K562 (cell line): ENCODE results near the gene PSMD9. TPM values are rescaled to one million over a fixed set of nuclear protein-coding genes. Genes with fewer than 3 reads are reported as not detected.

Source experiments
- BRF2 ChIP-seq: IDR thresholded peaks from 3 replicates; pipeline ENCODE4 v1.6.1; 2011; ENCODE audit warnings: borderline replicate concordance, mild to moderate bottlenecking; ENCODE audit not compliant: insufficient read length, insufficient read depth
- ESRRB ChIP-seq: fragments of 250-450 bp; sonication (Bioruptor Pico); IDR thresholded peaks from 2 replicates; pipeline ENCODE4 v1.5.0; 2020; ENCODE audit warnings: mild to moderate bottlenecking, moderate library complexity, borderline replicate concordance
- FOXK1 ChIP-seq: sonication (generic); formaldehyde crosslinking; IDR thresholded peaks from 2 replicates; pipeline ENCODE4 v1.8.0; 2022; ENCODE audit warnings: missing genetic modification reagents, mild to moderate bottlenecking, borderline replicate concordance
- HBP1 ChIP-seq: fragments of 450-650 bp; formaldehyde crosslinking; IDR thresholded peaks from 2 replicates; pipeline ENCODE4 v1.4.0; 2022; ENCODE audit warnings: missing genetic modification characterization
- HNRNPL ChIP-seq: fragments of 200-400 bp; formaldehyde crosslinking; IDR thresholded peaks from 2 replicates; pipeline ENCODE4 v1.6.1; 2017; ENCODE audit warnings: low read depth, mild to moderate bottlenecking, low read length
- KDM4B ChIP-seq, 2 experiments: fragments of 450-650 bp in 1 of 2; sonication (generic) in 1 of 2; IDR thresholded peaks; 2 replicates each; pipeline ENCODE4 v1.6.1; 2016 to 2017; ENCODE audit warnings: borderline replicate concordance in 2 of 2, antibody characterized with exemption in 1 of 2, low read depth in 1 of 2, mild to moderate bottlenecking in 1 of 2
- KDM5B ChIP-seq: fragments of 200-600 bp; sonication (generic); IDR thresholded peaks from 2 replicates; pipeline ENCODE4 v1.6.1; 2012; ENCODE audit warnings: low read depth, mild to moderate bottlenecking, moderate library complexity, low read length, control low read depth, inconsistent platforms; ENCODE audit not compliant: insufficient replicate concordance
- MAX ChIP-seq: sonication (generic); formaldehyde crosslinking; IDR thresholded peaks from 2 replicates; pipeline ENCODE4 v1.9.0; 2022; ENCODE audit warnings: mild to moderate bottlenecking, missing genetic modification reagents
- PRMT5 ChIP-seq: sonication (generic); formaldehyde crosslinking; IDR thresholded peaks from 2 replicates; pipeline ENCODE4 v1.5.0; 2020; ENCODE audit warnings: missing genetic modification reagents
- RHOXF2B ChIP-seq: fragments of 250-450 bp; sonication (Bioruptor Pico); conservative IDR thresholded peaks from 2 replicates; pipeline ENCODE4 v1.5.1; 2021
- TCFL5 ChIP-seq: fragments of 250-450 bp; sonication (Bioruptor Pico); conservative IDR thresholded peaks from 2 replicates; pipeline ENCODE4 v1.6.1; 2021; ENCODE audit warnings: mild to moderate bottlenecking, moderate library complexity, matching md5 sums
- TSHZ1 ChIP-seq: fragments of 250-450 bp; sonication (Bioruptor Pico); IDR thresholded peaks from 2 replicates; pipeline ENCODE4 v1.4.0; 2020; ENCODE audit warnings: mild to moderate bottlenecking, moderate library complexity
- YY1 ChIP-seq, 3 experiments: IDR thresholded peaks; 2 replicates each; pipeline ENCODE4 v1.6.1; 2011; ENCODE audit warnings: low read length in 2 of 3, mild to moderate bottlenecking in 2 of 3, moderate library complexity in 2 of 3, borderline replicate concordance in 1 of 3, control low read depth in 1 of 3, low read depth in 1 of 3; ENCODE audit not compliant: insufficient read depth in 3 of 3, insufficient replicate concordance in 2 of 3, control insufficient read depth in 1 of 3, insufficient read length in 1 of 3; ENCODE audit errors: extremely low read depth in 1 of 3
- ZMIZ1 ChIP-seq, 2 experiments: fragments of 150-350 bp in 1 of 2; IDR thresholded peaks; 2 replicates each; pipeline ENCODE4 v1.6.1; 2012 to 2016; ENCODE audit warnings: low read depth in 2 of 2, low read length in 2 of 2, mild to moderate bottlenecking in 1 of 2, moderate library complexity in 1 of 2
- ZNF785 ChIP-seq: fragments of 250-450 bp; sonication (Bioruptor Pico); IDR thresholded peaks from 2 replicates; pipeline ENCODE4 v1.4.0; 2020; ENCODE audit warnings: mild to moderate bottlenecking
- polyA plus RNA-seq, 8 experiments: library from polyadenylated mRNA; depleted of rRNA in 4 of 8; stranded (reverse) in 5 of 8; unstranded in 3 of 8; fragments of >200 nt; fragmentation: Nextera tagmentation in 2 of 8; fragmentation: Illumina TruSeq in 1 of 8; extraction: Ambion mirVana in 2 of 8; extraction: Trizol in 1 of 8; gene quantifications; 2 replicates each; pipeline versions ENCODE4 v1.2.1 to v1.2.3, GENCODE V29; 2011 to 2014; ENCODE audit warnings: inconsistent platforms in 1 of 8, missing spikeins in 1 of 8
- total RNA-seq, 7 experiments: library from RNA; depleted of rRNA in 6 of 7; stranded (reverse); fragments of >200 nt in 6 of 7; fragmentation: Illumina TruSeq in 2 of 7; extraction: Trizol in 2 of 7; gene quantifications; 2 replicates each; pipeline versions ENCODE4 v1.2.1 to v1.2.3, GENCODE V29; 2011 to 2021; ENCODE audit warnings: low replicate concordance in 1 of 7

The PSMD9 gene
- total and polyA plus RNA-seq, 9 of the 15 experiments (the other 6 are each of a cell fraction or from before 2014, with no cell fraction given), result 12.2 to 143 (median 61.3) TPM

- TF ChIP-seq HBP1 (no peak), KDM5B (no peak), RHOXF2B (CRISPR knock-in tag) (no peak), YY1 (IDR thresholded peaks at IDR 0.05; ENCODE audit: borderline replicate concordance in 1 of 3, control insufficient read depth in 1 of 3, extremely low read depth in 1 of 3, insufficient read depth in 3 of 3, insufficient read length in 1 of 3, insufficient replicate concordance in 2 of 3, low read depth in 1 of 3, low read length in 2 of 3) (no peak), ZNF785 (CRISPR knock-in tag) (no peak), MAX (CRISPR knock-in tag) (no peak), TSHZ1 (CRISPR knock-in tag) (no peak), TCFL5 (no peak), PRMT5 (CRISPR knock-in tag) (no peak), KDM4B (IDR thresholded peaks at IDR 0.05; ENCODE audit: borderline replicate concordance in 2 of 2, low read depth in 1 of 2) (no peak), BRF2 (no peak), FOXK1 (CRISPR knock-in tag) (peak; percentile 87; the same call in 1 of the 2 replicates), HNRNPL (no peak), ESRRB (CRISPR knock-in tag) (no peak), ZMIZ1 (IDR thresholded peaks at IDR 0.05; ENCODE audit: low read depth in 2 of 2, low read length in 2 of 2) (no peak)
These were observed 48.4 kb upstream of the PSMD9 start (continued) for GRCh38 chr12:121839993-121840761.
